CD14-positive monocyte (primary cell): ENCODE results near the gene PREP. TPM values are rescaled to one million over a fixed set of nuclear protein-coding genes. Genes with fewer than 3 reads are reported as not detected.

Source experiments
- DNase-seq, 3 donors: peaks; one replicate each; pipeline ENCODE4 v3.0.0-alpha.2; 2011 to 2022
- H2AFZ ChIP-seq: 2 replicates; pipeline ENCODE4 v1.6.0; 2012; ENCODE audit warnings: mild to moderate bottlenecking, low read depth, low read length, inconsistent platforms; ENCODE audit not compliant: insufficient read depth, poor library complexity, severe bottlenecking
- H3K27ac ChIP-seq, 2 donors: 1 replicate in 1 of 2; 2 replicates in 1 of 2; pipeline ENCODE4 v1.5.1; 2012 to 2013; ENCODE audit warnings: low read length in 2 of 2, control low read depth in 1 of 2, inconsistent platforms in 1 of 2, low read depth in 1 of 2, mild to moderate bottlenecking in 1 of 2
- H3K27me3 ChIP-seq, 2 donors: one replicate each; pipeline versions ENCODE4 v1.6.0 to v1.6.1; 2011 to 2013; ENCODE audit warnings: low read length in 2 of 2; ENCODE audit not compliant: control insufficient read depth in 2 of 2, insufficient read depth in 2 of 2
- H3K36me3 ChIP-seq, 2 donors: replicated peaks in 1 of 2; 1 replicate in 1 of 2; 2 replicates in 1 of 2; pipeline versions ENCODE4 v1.5.1 to v1.6.1; 2012 to 2013; ENCODE audit warnings: low read length in 2 of 2, control low read depth in 1 of 2, inconsistent platforms in 1 of 2, mild to moderate bottlenecking in 1 of 2; ENCODE audit not compliant: insufficient read depth in 2 of 2, control insufficient read depth in 1 of 2
- H3K4me1 ChIP-seq, 2 donors: 1 replicate in 1 of 2; 2 replicates in 1 of 2; pipeline versions ENCODE4 v1.5.1 to v1.6.1; 2012 to 2013; ENCODE audit warnings: low read length in 2 of 2, control low read depth in 1 of 2, inconsistent platforms in 1 of 2, mild to moderate bottlenecking in 1 of 2, moderate library complexity in 1 of 2; ENCODE audit not compliant: insufficient read depth in 2 of 2, control insufficient read depth in 1 of 2
- H3K4me2 ChIP-seq: replicated peaks from 2 replicates; pipeline ENCODE3; 2012; ENCODE audit warnings: low read length, moderate library complexity, mild to moderate bottlenecking; ENCODE audit not compliant: poor library complexity, severe bottlenecking; ENCODE audit errors: extremely low read depth
- H3K4me3 ChIP-seq, 3 experiments: fragments of 200-600 bp in 1 of 3; sonication (generic) in 1 of 3; replicated peaks in 1 of 3; 1 replicate in 2 of 3; 2 replicates in 1 of 3; pipeline ENCODE4 v1.5.1; 2011 to 2013; ENCODE audit warnings: low read length in 3 of 3, mild to moderate bottlenecking in 3 of 3, control low read depth in 2 of 3, low read depth in 2 of 3, inconsistent platforms in 1 of 3, moderate library complexity in 1 of 3
- H3K79me2 ChIP-seq: 2 replicates; pipeline ENCODE4 v1.6.0; 2012; ENCODE audit warnings: mild to moderate bottlenecking, control low read depth, inconsistent platforms, low read length, moderate library complexity; ENCODE audit not compliant: insufficient read depth
- H3K9ac ChIP-seq: 2 replicates; pipeline ENCODE4 v1.6.0; 2017; ENCODE audit warnings: low read length, mild to moderate bottlenecking; ENCODE audit not compliant: insufficient read depth, poor library complexity, severe bottlenecking
- H3K9me3 ChIP-seq, 2 donors: replicated peaks in 1 of 2; 1 replicate in 1 of 2; 2 replicates in 1 of 2; pipeline versions ENCODE4 v1.5.1 to v1.6.1; 2012 to 2013; ENCODE audit warnings: low read length in 2 of 2, control low read depth in 1 of 2; ENCODE audit not compliant: control insufficient read depth in 1 of 2, insufficient read depth in 1 of 2
- H4K20me1 ChIP-seq: 2 replicates; pipeline ENCODE4 v1.6.0; 2012; ENCODE audit warnings: mild to moderate bottlenecking, low read length, control low read depth, moderate library complexity; ENCODE audit not compliant: insufficient read depth
- H3K27ac Mint-ChIP-seq, 7 donors: one replicate each; pipeline ENCODE4 v1.8.0; 2020; ENCODE audit warnings: mild to moderate bottlenecking in 7 of 7, mixed read lengths in 7 of 7, moderate library complexity in 6 of 7, inconsistent platforms in 2 of 7
- H3K27me3 Mint-ChIP-seq, 3 donors: one replicate each; pipeline ENCODE4 v1.8.0; 2021 to 2022; ENCODE audit warnings: low read depth in 3 of 3, mild to moderate bottlenecking in 3 of 3, mixed read lengths in 3 of 3, moderate library complexity in 3 of 3, inconsistent platforms in 1 of 3
- H3K36me3 Mint-ChIP-seq, 2 donors: one replicate each; pipeline ENCODE4 v1.8.0; 2020; ENCODE audit warnings: mixed read lengths in 2 of 2, inconsistent platforms in 1 of 2, mild to moderate bottlenecking in 1 of 2
- H3K4me1 Mint-ChIP-seq: one replicate; pipeline ENCODE4 v1.8.0; 2020; ENCODE audit warnings: mild to moderate bottlenecking, mixed read lengths
- H3K4me3 Mint-ChIP-seq, 2 donors: one replicate each; pipeline ENCODE4 v1.8.0; 2020; ENCODE audit warnings: mild to moderate bottlenecking in 2 of 2, mixed read lengths in 2 of 2, moderate library complexity in 1 of 2
- H3K9me3 Mint-ChIP-seq, 7 donors: one replicate each; pipeline ENCODE4 v1.8.0; 2020 to 2022; ENCODE audit warnings: mixed read lengths in 7 of 7, mild to moderate bottlenecking in 6 of 7, moderate library complexity in 6 of 7, inconsistent platforms in 2 of 7
- CTCF ChIP-seq: fragments of 200-600 bp; IDR thresholded peaks from one replicate; pipeline ENCODE4 v1.8.0; 2022; ENCODE audit warnings: antibody characterized with exemption, mild to moderate bottlenecking
- WGBS: methylation state at CpG from one replicate; pipeline ENCODE4 v1.1.5; 2013; ENCODE audit warnings: missing lambda C conversion rate; ENCODE audit not compliant: insufficient coverage; 5-methylcytosine and 5-hydroxymethylcytosine counted together
- intact Hi-C, 2 donors: fragments of 100-400 bp; cut with micrococcal nuclease; formaldehyde crosslinking; loops; one replicate each; pipeline versions ENCODE4 v1.15.0 to v1.15.1; 2023
- polyA plus RNA-seq, 3 donors: library from polyadenylated mRNA; depleted of rRNA in 1 of 3; unstranded in 2 of 3; stranded (reverse) in 1 of 3; fragments of 300-500 nt in 2 of 3; fragments of >200 nt in 1 of 3; fragmentation: Illumina TruSeq in 2 of 3; gene quantifications; 1 replicate in 2 of 3; 2 replicates in 1 of 3; pipeline ENCODE4 v1.2.3, GENCODE V29; 2012 to 2021

Gene PREP
- polyA plus RNA-seq, 3 donors, result 21.4 to 40.8 (median 30.7) TPM

DNA sequence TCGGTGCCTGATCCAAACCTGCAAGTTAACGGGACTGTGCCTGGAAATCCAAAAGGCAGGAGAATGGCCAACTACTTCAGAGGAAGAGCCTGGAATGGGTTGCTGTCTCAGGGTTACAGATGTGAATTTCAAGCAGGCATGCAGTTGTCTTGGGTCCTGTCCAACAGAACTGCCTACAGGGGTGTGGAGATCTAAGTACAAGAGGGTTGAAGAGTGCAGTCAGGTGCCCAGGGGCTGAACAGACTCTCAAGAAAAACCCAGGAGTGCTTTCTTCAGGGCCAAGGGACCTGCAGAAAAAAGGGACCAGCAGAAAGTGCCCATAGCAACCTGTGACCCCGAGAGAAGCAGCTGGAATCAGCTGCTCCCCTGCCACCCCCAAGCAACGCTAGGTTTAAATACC is 71.0 kb downstream of the PREP start:
- H3K27ac Mint-ChIP-seq, result peak overlapping the region in 3 of 7 donors; percentile 1 to 33 (median 8)
- no peaks in the 10 kb centered on the region for H3K9me3 Mint-ChIP-seq
- H3K27me3 Mint-ChIP-seq, result no peaks in the 10 kb centered on the region
- Histone ChIP-seq H3K4me3 (no peak overlapping the region), H3K27me3 (no peaks in the 10 kb centered on the region), H3K79me2 (no peaks in the 10 kb centered on the region), H4K20me1 (no peaks in the 10 kb centered on the region), H3K4me2 (no peak overlapping the region), H3K36me3 (peaks cover 67 to 96% of the 10 kb centered on the region in 2 donors), H3K27ac (no peak overlapping the region), H3K9me3 (no peaks in the 10 kb centered on the region), H3K9ac (no peak overlapping the region), H2AFZ (no peak overlapping the region), H3K4me1 (no peaks in the 10 kb centered on the region)
- H3K4me1 Mint-ChIP-seq, result no peaks in the 10 kb centered on the region
- WGBS, result 93% methylated on average over 3 of the region's 4 CpGs
- peaks cover 76 to 78% of the 10 kb centered on the region in 2 donors for H3K36me3 Mint-ChIP-seq
- no peak for DNase-seq
- intact Hi-C loops, result no loop called here
- no peak overlapping the region for H3K4me3 Mint-ChIP-seq
- TF ChIP-seq CTCF, result no peak

DNA sequence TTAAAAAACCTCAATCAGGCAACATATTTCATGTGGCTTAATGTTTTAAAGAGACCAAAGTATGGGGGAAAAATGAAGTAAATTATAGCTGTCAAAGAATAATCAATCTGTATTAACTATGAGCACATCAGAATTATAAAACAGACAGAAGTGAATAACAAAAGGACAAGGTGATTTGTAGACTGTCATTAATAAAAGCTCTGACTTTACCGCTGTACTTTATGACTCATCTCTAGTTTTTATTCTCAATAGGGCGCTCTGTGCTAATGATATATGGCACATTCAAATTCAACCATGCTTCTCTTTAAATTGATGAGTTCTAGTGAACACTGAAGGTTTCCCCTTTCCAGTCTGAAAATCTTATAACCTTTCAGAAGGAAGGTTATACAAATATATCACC is 72.0 kb downstream of the PREP start:
- no peaks in the 10 kb centered on the region for H3K9me3 Mint-ChIP-seq
- no peak overlapping the region for H3K4me3 Mint-ChIP-seq
- no CpG with 5 or more reads among the region's 2 CpGs for WGBS
- no peak for TF ChIP-seq CTCF
- H3K27ac Mint-ChIP-seq, result no peak overlapping the region
- H3K4me1 Mint-ChIP-seq, result no peaks in the 10 kb centered on the region
- no peaks in the 10 kb centered on the region for H3K79me2 ChIP-seq
- H3K4me3 ChIP-seq, result no peak overlapping the region
- H3K4me1 ChIP-seq, result no peaks in the 10 kb centered on the region
- no peak overlapping the region for H3K4me2 ChIP-seq
- H3K27me3 ChIP-seq, result no peaks in the 10 kb centered on the region
- no peak for DNase-seq
- peaks cover 79 to 84% of the 10 kb centered on the region in 2 donors for H3K36me3 Mint-ChIP-seq
- peaks cover 77 to 97% of the 10 kb centered on the region in 2 donors for H3K36me3 ChIP-seq
- no peaks in the 10 kb centered on the region for H3K9me3 ChIP-seq
- no peak overlapping the region for H3K9ac ChIP-seq
- intact Hi-C loops, result no loop called here
- no peak overlapping the region for H3K27ac ChIP-seq
- no peak overlapping the region for H2AFZ ChIP-seq
- H3K27me3 Mint-ChIP-seq, result no peaks in the 10 kb centered on the region
- no peaks in the 10 kb centered on the region for H4K20me1 ChIP-seq
